H4 (cell line): ENCODE data around the gene DPP3. TPM values are rescaled to one million over a fixed set of nuclear protein-coding genes. Genes with fewer than 3 reads are reported as not detected.

Experiments
- DNase-seq: peaks from one replicate; pipeline ENCODE4 v3.0.0-alpha.2; 2015; ENCODE audit warnings: low spot score
- total RNA-seq: library from RNA; depleted of rRNA; stranded (reverse); fragments of >200 nt; shearing (Covaris generic); gene quantifications from 2 replicates; pipeline ENCODE4 v1.2.3, GENCODE V29; 2014; rRNA removed

Gene DPP3
- total RNA-seq, 1 experiment from 2014 or later: 61.4 TPM

GRCh38 chr11:66556086-66556485 lies 75.9 kb downstream of the DPP3 start:
- no peak for DNase-seq

DNA sequence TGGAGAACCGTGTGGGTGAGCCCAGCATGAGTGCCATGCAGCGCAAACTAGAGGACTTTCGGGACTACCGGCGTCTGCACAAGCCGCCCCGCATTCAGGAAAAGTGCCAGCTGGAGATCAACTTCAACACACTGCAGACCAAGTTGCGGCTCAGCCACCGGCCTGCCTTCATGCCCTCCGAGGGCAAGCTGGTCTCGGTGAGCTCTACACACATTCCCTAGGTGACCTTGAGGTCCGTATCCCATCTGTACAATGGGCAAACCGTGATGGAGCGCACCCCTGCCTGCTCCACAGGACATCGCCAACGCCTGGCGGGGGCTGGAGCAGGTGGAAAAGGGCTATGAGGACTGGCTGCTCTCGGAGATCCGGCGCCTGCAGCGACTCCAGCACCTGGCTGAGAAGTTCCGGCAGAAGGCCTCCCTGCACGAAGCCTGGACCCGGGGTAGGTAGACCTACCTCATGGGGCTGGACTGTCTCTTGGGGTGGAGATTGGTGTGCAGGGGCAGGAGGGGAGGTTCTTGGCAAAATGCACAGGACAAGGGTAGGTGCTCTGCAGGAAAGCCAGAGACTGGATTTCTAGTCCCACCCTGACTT lies 77.6 kb downstream of the DPP3 start:
- no peak for DNase-seq

Other genes with a start within 250 kb of the DPP3 start
- 9.0 and 15.1 TPM in 2 replicates for gene KLC2, start 222.7 kb upstream of the DPP3 start, total RNA-seq
- gene RAB1B, start 211.8 kb upstream of the DPP3 start, total RNA-seq: 98.6 and 111 TPM in 2 replicates
- gene CNIH2, start 202.3 kb upstream of the DPP3 start, total RNA-seq: 8.4 and 10.8 TPM in 2 replicates
- 114 and 120 TPM in 2 replicates for gene YIF1A, start 191.3 kb upstream of the DPP3 start, total RNA-seq
- gene TMEM151A, start 188.5 kb upstream of the DPP3 start, total RNA-seq: 0.08 and 0.10 TPM in 2 replicates
- gene CD248, start 163.4 kb upstream of the DPP3 start, total RNA-seq: not detected in 2 replicates
- 4.3 and 7.4 TPM in 2 replicates for gene RIN1, start 144.0 kb upstream of the DPP3 start, total RNA-seq
- 88.2 and 107 TPM in 2 replicates for gene BRMS1, start 135.3 kb upstream of the DPP3 start, total RNA-seq
- gene B4GAT1, start 132.8 kb upstream of the DPP3 start, total RNA-seq: 24.5 and 25.2 TPM in 2 replicates
- 0.39 and 0.62 TPM in 2 replicates for gene SLC29A2, start 108.7 kb upstream of the DPP3 start, total RNA-seq
- not detected in 2 replicates for gene NPAS4, start 59.4 kb upstream of the DPP3 start, total RNA-seq
- 71.8 and 77.7 TPM in 2 replicates for gene MRPL11, start 41.6 kb upstream of the DPP3 start, total RNA-seq
- gene PELI3, start 13.5 kb upstream of the DPP3 start, total RNA-seq: 5.6 and 7.5 TPM in 2 replicates
- gene BBS1, start 30.2 kb downstream of the DPP3 start, total RNA-seq: 12.3 and 14.9 TPM in 2 replicates
- 7.0 and 19.3 TPM in 2 replicates for gene ZDHHC24, start 65.6 kb downstream of the DPP3 start, total RNA-seq
- not detected in 2 replicates for gene ACTN3, start 66.5 kb downstream of the DPP3 start, total RNA-seq
- gene CTSF, start 88.2 kb downstream of the DPP3 start, total RNA-seq: 9.1 and 11.3 TPM in 2 replicates
- 0.04 and 0.56 TPM in 2 replicates for gene CCDC87, start 112.6 kb downstream of the DPP3 start, total RNA-seq
- 21.6 and 25.3 TPM in 2 replicates for gene CCS, start 112.8 kb downstream of the DPP3 start, total RNA-seq
- gene RBM14, start 136.2 kb downstream of the DPP3 start, total RNA-seq: 27.5 and 34.3 TPM in 2 replicates
- 159 and 164 TPM in 2 replicates for gene RBM4, start 158.3 kb downstream of the DPP3 start, total RNA-seq
- gene RBM4B, start 197.5 kb downstream of the DPP3 start, total RNA-seq: 31.2 and 46.5 TPM in 2 replicates
- gene SPTBN2, start 248.8 kb downstream of the DPP3 start, total RNA-seq: 12.7 and 24.8 TPM in 2 replicates